NCI-H1105 (cell line): ENCODE measurements around the gene TRDMT1.

Source experiments
- DNase-seq: peaks from one replicate; lab custom pipeline; 2025; lab: John Stamatoyannopoulos, UW

TRDMT1 gene

GRCh38 chr10:17174626-17175025 lies 26.8 kb downstream of the TRDMT1 start:
- no peak for DNase-seq

GRCh38 chr10:17171141-17171641 lies 30.3 kb downstream of the TRDMT1 start:
- DNase-seq: no peak

- no peak for DNase-seq
Observed at GRCh38 chr10:17169803-17170202, 31.7 kb downstream of the TRDMT1 start.

GRCh38 chr10:17166699-17167098 lies 34.8 kb downstream of the TRDMT1 start:
- no peak for DNase-seq

- DNase-seq: no peak
Observed at GRCh38 chr10:17162828-17163227, 38.6 kb downstream of the TRDMT1 start.

- no peak for DNase-seq
Observed at GRCh38 chr10:17161775-17162174, 39.7 kb downstream of the TRDMT1 start.

- DNase-seq: no peak
Observed at GRCh38 chr10:17157024-17157423, 44.4 kb downstream of the TRDMT1 start.

- DNase-seq: no peak
Observed at GRCh38 chr10:17155826-17156225, 45.6 kb downstream of the TRDMT1 start.

GRCh38 chr10:17154116-17154515 lies 47.4 kb downstream of the TRDMT1 start:
- no peak for DNase-seq

- DNase-seq: no peak
Observed at GRCh38 chr10:17153321-17153720, 48.2 kb downstream of the TRDMT1 start.

GRCh38 chr10:17151716-17152115 lies 49.8 kb downstream of the TRDMT1 start:
- DNase-seq: no peak

- no peak for DNase-seq
Observed at GRCh38 chr10:17147884-17148489, 53.5 kb downstream of the TRDMT1 start.

GRCh38 chr10:17146892-17147291 lies 54.6 kb downstream of the TRDMT1 start:
- no peak for DNase-seq

- no peak for DNase-seq
Observed at GRCh38 chr10:17145239-17145638, 56.2 kb downstream of the TRDMT1 start.

GRCh38 chr10:17144757-17145156 lies 56.7 kb downstream of the TRDMT1 start:
- DNase-seq: no peak

GRCh38 chr10:17144032-17144431 lies 57.4 kb downstream of the TRDMT1 start:
- no peak for DNase-seq

GRCh38 chr10:17143055-17143690 lies 58.3 kb downstream of the TRDMT1 start:
- DNase-seq: no peak

GRCh38 chr10:17141504-17142229 lies 59.8 kb downstream of the TRDMT1 start:
- DNase-seq: no peak

GRCh38 chr10:17140386-17140761 lies 61.1 kb downstream of the TRDMT1 start:
- no peak for DNase-seq

- DNase-seq: no peak
Observed at GRCh38 chr10:17138460-17139042, 62.9 kb downstream of the TRDMT1 start.

GRCh38 chr10:17134737-17135260 lies 66.7 kb downstream of the TRDMT1 start:
- DNase-seq: no peak

GRCh38 chr10:17134282-17134681 lies 67.2 kb downstream of the TRDMT1 start:
- no peak for DNase-seq

GRCh38 chr10:17129741-17130140 lies 71.7 kb downstream of the TRDMT1 start, which contains the start of gene CUBN:
Gene CUBN (minus strand): TSS chr10:17129811. CDS start chr10:17129765, 46 bp downstream.
- no peak for DNase-seq
